Astrocyte of the hippocampus (primary cell): ENCODE results near the gene ANAPC15.

Source experiments
- DNase-seq: peaks from one replicate; pipeline ENCODE4 v3.0.0; 2011; ENCODE audit warnings: low read depth, low spot score

ANAPC15 gene

GRCh38 chr11:72085621-72086351 is 26.7 kb downstream of the ANAPC15 start:
- peak; percentile 23 for DNase-seq

- DNase-seq = no peak
Observed at GRCh38 chr11:72084965-72085364, 27.5 kb downstream of the ANAPC15 start.

GRCh38 chr11:72084076-72084475 is 28.4 kb downstream of the ANAPC15 start:
- no peak for DNase-seq

- DNase-seq = no peak
Observed at GRCh38 chr11:72083414-72083813, 29.1 kb downstream of the ANAPC15 start.

- no peak for DNase-seq
Observed at GRCh38 chr11:72081821-72082453, 30.6 kb downstream of the ANAPC15 start.

GRCh38 chr11:72081184-72081644 is 31.3 kb downstream of the ANAPC15 start:
- no peak for DNase-seq

- DNase-seq = peak; percentile 100
Observed at GRCh38 chr11:72080326-72081183, 31.9 kb downstream of the ANAPC15 start, which contains the start of the genes LRRC51 and NUMA1. LRRC51 (plus strand) TSS chr11:72080850; CDS start chr11:72089084, 8,234 bp downstream. NUMA1 (minus strand) TSS chr11:72080542; CDS start chr11:72035943, 44,599 bp downstream.

GRCh38 chr11:72079819-72080325 is 32.6 kb downstream of the ANAPC15 start:
- DNase-seq = no peak

GRCh38 chr11:72078477-72078876 is 34.0 kb downstream of the ANAPC15 start:
- peak; percentile 47 for DNase-seq

- DNase-seq = no peak
Observed at GRCh38 chr11:72075756-72076155, 36.7 kb downstream of the ANAPC15 start.

- no peak for DNase-seq
Observed at GRCh38 chr11:72075109-72075508, 37.4 kb downstream of the ANAPC15 start.

- peak; percentile 83 for DNase-seq
Observed at GRCh38 chr11:72072348-72072747, 40.1 kb downstream of the ANAPC15 start.

GRCh38 chr11:72070491-72070890 is 42.0 kb downstream of the ANAPC15 start:
- no peak for DNase-seq

GRCh38 chr11:72069787-72070251 is 42.7 kb downstream of the ANAPC15 start:
- DNase-seq = peak; percentile 84

GRCh38 chr11:72069200-72069599 is 43.3 kb downstream of the ANAPC15 start:
- no peak for DNase-seq

GRCh38 chr11:72067676-72068075 is 44.8 kb downstream of the ANAPC15 start:
- no peak for DNase-seq

- no peak for DNase-seq
Observed at GRCh38 chr11:72067266-72067665, 45.2 kb downstream of the ANAPC15 start.

- DNase-seq = no peak
Observed at GRCh38 chr11:72066855-72067254, 45.6 kb downstream of the ANAPC15 start.

GRCh38 chr11:72061739-72062396 is 50.6 kb downstream of the ANAPC15 start:
- DNase-seq = no peak
